Measurements from ENCODE around the gene SMARCD2. TPM values are rescaled to one million over a fixed set of nuclear protein-coding genes. Genes with fewer than 3 reads are reported as not detected.
"Not testable (repeated sequence)": the region's sequence is repeated elsewhere in the genome, so short reads cannot be mapped to it uniquely, and the experiment has no call there.

SMARCD2 gene
- total RNA-seq, 2 donors from 2014 or later: 68.8 to 82.1 TPM

- peak; percentile 39 for TF ChIP-seq CTCF (conservative IDR thresholded peaks at IDR 0.05)
- not testable (repeated sequence) for H3K9ac ChIP-seq (ENCODE audit: extremely low read depth, low read length, poor library complexity, severe bottlenecking); H3K9me3 Mint-ChIP-seq; H3K4me3 Mint-ChIP-seq; H3K4me3 ChIP-seq (ENCODE audit: low read length); H3K36me3 Mint-ChIP-seq (ENCODE audit: low read depth); H3K27ac ChIP-seq (ENCODE audit: low read depth, low read length); H3K27me3 ChIP-seq (ENCODE audit: control insufficient read depth, insufficient read depth, low read length, poor library complexity, severe bottlenecking); H3K4me1 ChIP-seq (ENCODE audit: control insufficient read depth, insufficient read depth, low read length); H3K9me3 ChIP-seq (ENCODE audit: control insufficient read depth, low read length); H3K4me1 Mint-ChIP-seq; H3K36me3 ChIP-seq (ENCODE audit: control insufficient read depth, insufficient read depth, low read length); H3K27ac Mint-ChIP-seq
- DNase-seq: peak; percentile 62
- peaks cover 12% of the 10 kb centered on the region for H3K27me3 Mint-ChIP-seq (ENCODE audit: insufficient read depth)
- WGBS, 2 experiments (ENCODE audit: insufficient coverage in 1 of 2, insufficient read length in 1 of 2): 84% methylated on average over 6 of the region's 8 CpGs; no CpG with 5 or more reads in 1 of the 2 experiments
Measured at GRCh38 chr17:63874061-63874626, 31.7 kb upstream of the SMARCD2 start.

- H3K4me1 Mint-ChIP-seq; H3K27me3 ChIP-seq (ENCODE audit: control insufficient read depth, insufficient read depth, low read length, poor library complexity, severe bottlenecking); H3K9ac ChIP-seq (ENCODE audit: extremely low read depth, low read length, poor library complexity, severe bottlenecking); H3K36me3 ChIP-seq (ENCODE audit: control insufficient read depth, insufficient read depth, low read length); H3K27ac Mint-ChIP-seq; H3K4me1 ChIP-seq (ENCODE audit: control insufficient read depth, insufficient read depth, low read length); H3K27ac ChIP-seq (ENCODE audit: low read depth, low read length); H3K4me3 ChIP-seq (ENCODE audit: low read length); H3K36me3 Mint-ChIP-seq (ENCODE audit: low read depth); H3K9me3 ChIP-seq (ENCODE audit: control insufficient read depth, low read length); H3K4me3 Mint-ChIP-seq; H3K9me3 Mint-ChIP-seq; DNase-seq: not testable (repeated sequence)
- peaks cover 11% of the 10 kb centered on the region for H3K27me3 Mint-ChIP-seq (ENCODE audit: insufficient read depth)
- WGBS, 2 experiments (ENCODE audit: insufficient coverage in 1 of 2, insufficient read length in 1 of 2): 95% methylated on average over 3 of the region's 7 CpGs; no CpG with 5 or more reads in 1 of the 2 experiments
Measured at GRCh38 chr17:63873577-63873976, 31.1 kb upstream of the SMARCD2 start, which contains the start of gene CSH2. Gene CSH2 (minus strand): TSS chr17:63873677. CDS start chr17:63873614, 63 bp downstream.

- H3K27me3 ChIP-seq (ENCODE audit: control insufficient read depth, insufficient read depth, low read length, poor library complexity, severe bottlenecking); H3K27ac ChIP-seq (ENCODE audit: low read depth, low read length); H3K9ac ChIP-seq (ENCODE audit: extremely low read depth, low read length, poor library complexity, severe bottlenecking); H3K27ac Mint-ChIP-seq; H3K36me3 ChIP-seq (ENCODE audit: control insufficient read depth, insufficient read depth, low read length); H3K36me3 Mint-ChIP-seq (ENCODE audit: low read depth); H3K9me3 ChIP-seq (ENCODE audit: control insufficient read depth, low read length); H3K4me1 ChIP-seq (ENCODE audit: control insufficient read depth, insufficient read depth, low read length); H3K4me3 Mint-ChIP-seq; H3K27me3 Mint-ChIP-seq (ENCODE audit: insufficient read depth); H3K9me3 Mint-ChIP-seq; H3K4me3 ChIP-seq (ENCODE audit: low read length); H3K4me1 Mint-ChIP-seq; DNase-seq: not testable (repeated sequence)
- WGBS, 2 experiments (ENCODE audit: insufficient coverage in 1 of 2, insufficient read length in 1 of 2): 95 to 98% methylated on average over 4 to 9 of the region's 15 CpGs
Measured at GRCh38 chr17:63871646-63872365, 29.3 kb upstream of the SMARCD2 start.

GRCh38 chr17:63870292-63870665, 27.8 kb upstream of the SMARCD2 start:
- H3K36me3 Mint-ChIP-seq (ENCODE audit: low read depth); H3K27ac Mint-ChIP-seq; H3K36me3 ChIP-seq (ENCODE audit: control insufficient read depth, insufficient read depth, low read length); H3K4me3 Mint-ChIP-seq; H3K9ac ChIP-seq (ENCODE audit: extremely low read depth, low read length, poor library complexity, severe bottlenecking); DNase-seq; H3K9me3 Mint-ChIP-seq; H3K27me3 ChIP-seq (ENCODE audit: control insufficient read depth, insufficient read depth, low read length, poor library complexity, severe bottlenecking); H3K27ac ChIP-seq (ENCODE audit: low read depth, low read length); H3K4me1 ChIP-seq (ENCODE audit: control insufficient read depth, insufficient read depth, low read length); H3K9me3 ChIP-seq (ENCODE audit: control insufficient read depth, low read length); H3K27me3 Mint-ChIP-seq (ENCODE audit: insufficient read depth); H3K4me3 ChIP-seq (ENCODE audit: low read length); H3K4me1 Mint-ChIP-seq: not testable (repeated sequence)
- WGBS, 2 experiments (ENCODE audit: insufficient coverage in 1 of 2, insufficient read length in 1 of 2): 95 to 100% methylated on average over 4 of the region's 4 CpGs
